Sigmoid colon (tissue), 7 donors: ENCODE results near the gene NPHP4. TPM values are rescaled to one million over a fixed set of nuclear protein-coding genes. Genes with fewer than 3 reads are reported as not detected.
"Not testable (repeated sequence)": the region's sequence is repeated elsewhere in the genome, so short reads cannot be mapped to it uniquely, and the experiment has no call there.

Source experiments
- DNase-seq: peaks from one replicate; pipeline ENCODE4 v3.0.0-alpha.2; 2019
- H3K27ac ChIP-seq, 4 donors: fragments of 200-600 bp; sonication (generic); one replicate each; pipeline ENCODE4 v1.5.1; 2016 to 2019; ENCODE audit warnings: mild to moderate bottlenecking in 1 of 4
- H3K27me3 ChIP-seq, 3 donors: fragments of 200-600 bp; sonication (generic); one replicate each; pipeline ENCODE4 v1.5.1; 2019; ENCODE audit warnings: mild to moderate bottlenecking in 1 of 3
- H3K36me3 ChIP-seq, 4 donors: fragments of 200-600 bp; sonication (generic); one replicate each; pipeline ENCODE4 v1.5.1; 2016 to 2019
- H3K4me1 ChIP-seq, 4 donors: fragments of 200-600 bp; sonication (generic); one replicate each; pipeline ENCODE4 v1.5.1; 2017 to 2019
- H3K4me3 ChIP-seq, 4 donors: fragments of 200-600 bp; sonication (generic); one replicate each; pipeline ENCODE4 v1.5.1; 2017 to 2019; ENCODE audit warnings: mild to moderate bottlenecking in 2 of 4, moderate library complexity in 1 of 4
- H3K9me3 ChIP-seq, 4 donors: fragments of 200-600 bp in 3 of 4; sonication (generic) in 3 of 4; one replicate each; pipeline versions ENCODE4 v1.5.1 to v1.6.1; 2013 to 2019
- EP300 ChIP-seq, 4 donors: sonication (generic); formaldehyde crosslinking; IDR thresholded peaks; one replicate each; pipeline ENCODE4 v1.6.1; 2017; ENCODE audit warnings: antibody characterized with exemption in 4 of 4
- POLR2A ChIP-seq, 2 donors: fragments of 450-650 bp; IDR thresholded peaks; one replicate each; pipeline ENCODE4 v1.6.1; 2016; ENCODE audit warnings: antibody characterized with exemption in 2 of 2, mild to moderate bottlenecking in 2 of 2, moderate library complexity in 2 of 2
- POLR2AphosphoS5 ChIP-seq, 4 donors: sonication (generic); formaldehyde crosslinking; IDR thresholded peaks; one replicate each; pipeline ENCODE4 v1.6.1; 2017; ENCODE audit warnings: antibody characterized with exemption in 4 of 4
- WGBS, 2 donors: extraction: QIAGEN DNeasy Blood & Tissue Kit; methylation state at CpG; one replicate each; pipeline ENCODE4 v1.1.7; 2013; 5-methylcytosine and 5-hydroxymethylcytosine counted together
- intact Hi-C: fragments of 100-400 bp; cut with DNase I; formaldehyde crosslinking; loops from one replicate; pipeline ENCODE4 v1.15.1; 2023
- polyA plus RNA-seq, 3 donors: library from polyadenylated mRNA; stranded (reverse); fragments of 200-250 nt; gene quantifications; one replicate each; pipeline ENCODE4 v1.2.3, GENCODE V29; 2013
- total RNA-seq, 4 donors: library from RNA; depleted of rRNA; stranded (reverse); fragments of >200 nt; gene quantifications; one replicate each; pipeline ENCODE4 v1.1.0, GENCODE V29; 2016
- TF ChIP-seq, protein P1 (sequence below), 4 experiments: fragments of 450-650 bp in 3 of 4; fragments of 200-600 bp in 1 of 4; IDR thresholded peaks; one replicate each; pipeline ENCODE4 v1.5.1; 2016 to 2019; ENCODE audit warnings: antibody characterized with exemption in 4 of 4, mild to moderate bottlenecking in 3 of 4, moderate library complexity in 2 of 4
- donor health status: healthy with polysubstance abuse.
- donor health status: Bipolar disorder and iron deficiency.
- donor health status: healthy.

Gene NPHP4
- total and polyA plus RNA-seq, 7 donors, result 0.60 to 12.2 (median 5.7) TPM

DNA sequence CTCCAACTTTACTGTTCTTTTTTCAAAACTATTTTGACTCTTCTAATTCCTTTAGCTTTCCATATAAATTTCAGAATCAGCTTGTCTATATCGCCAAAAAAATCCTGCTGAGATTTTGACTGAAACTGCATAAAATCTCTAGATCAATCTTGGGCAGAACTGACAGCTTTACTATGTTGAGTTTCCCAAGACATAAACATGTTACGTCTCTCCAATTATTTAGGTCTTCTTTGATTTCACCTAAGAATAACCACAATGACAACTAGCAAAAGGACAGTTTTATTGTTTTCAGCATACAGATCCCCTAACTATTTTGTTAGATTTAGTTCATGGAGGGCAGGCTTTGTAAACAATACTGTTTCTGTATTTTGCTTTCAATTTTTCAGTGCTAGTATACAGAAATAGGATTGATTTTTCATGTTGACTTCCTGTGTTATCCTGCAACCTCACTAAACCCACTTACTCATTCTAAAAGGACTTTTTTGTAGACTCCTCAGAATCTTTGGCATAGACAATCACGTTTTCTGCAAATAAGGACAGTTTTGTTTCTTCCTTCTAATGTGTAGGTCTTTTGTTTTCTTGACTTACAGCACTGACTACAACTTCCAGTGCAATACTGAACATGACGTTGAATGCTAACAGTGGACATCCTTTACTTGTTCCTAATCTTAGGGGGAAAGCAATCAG, 63.4 kb downstream of the NPHP4 start:
- no peak for TF ChIP-seq EP300 (IDR thresholded peaks at IDR 0.05)
- TF ChIP-seq, protein P1, sequence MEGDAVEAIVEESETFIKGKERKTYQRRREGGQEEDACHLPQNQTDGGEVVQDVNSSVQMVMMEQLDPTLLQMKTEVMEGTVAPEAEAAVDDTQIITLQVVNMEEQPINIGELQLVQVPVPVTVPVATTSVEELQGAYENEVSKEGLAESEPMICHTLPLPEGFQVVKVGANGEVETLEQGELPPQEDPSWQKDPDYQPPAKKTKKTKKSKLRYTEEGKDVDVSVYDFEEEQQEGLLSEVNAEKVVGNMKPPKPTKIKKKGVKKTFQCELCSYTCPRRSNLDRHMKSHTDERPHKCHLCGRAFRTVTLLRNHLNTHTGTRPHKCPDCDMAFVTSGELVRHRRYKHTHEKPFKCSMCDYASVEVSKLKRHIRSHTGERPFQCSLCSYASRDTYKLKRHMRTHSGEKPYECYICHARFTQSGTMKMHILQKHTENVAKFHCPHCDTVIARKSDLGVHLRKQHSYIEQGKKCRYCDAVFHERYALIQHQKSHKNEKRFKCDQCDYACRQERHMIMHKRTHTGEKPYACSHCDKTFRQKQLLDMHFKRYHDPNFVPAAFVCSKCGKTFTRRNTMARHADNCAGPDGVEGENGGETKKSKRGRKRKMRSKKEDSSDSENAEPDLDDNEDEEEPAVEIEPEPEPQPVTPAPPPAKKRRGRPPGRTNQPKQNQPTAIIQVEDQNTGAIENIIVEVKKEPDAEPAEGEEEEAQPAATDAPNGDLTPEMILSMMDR (IDR thresholded peaks at IDR 0.05), result no peak
- TF ChIP-seq POLR2A (IDR thresholded peaks at IDR 0.05), result no peak
- no peak for TF ChIP-seq POLR2AphosphoS5 (IDR thresholded peaks at IDR 0.05)
- H3K36me3 ChIP-seq, result peaks cover 0 to 44% (median 4%) of the 10 kb centered on the region in 4 donors
- no peaks in the 10 kb centered on the region for H3K9me3 ChIP-seq
- no peak for DNase-seq
- H3K4me1 ChIP-seq, result no peaks in the 10 kb centered on the region
- H3K4me3 ChIP-seq, result no peak overlapping the region
- 83% methylated on average over 4 of the region's 4 CpGs for WGBS, 2 donors
- H3K27ac ChIP-seq, result no peak overlapping the region
- intact Hi-C loops, result no loop called here
- H3K27me3 ChIP-seq, result no peaks in the 10 kb centered on the region

- Histone ChIP-seq H3K4me1 (no peaks in the 10 kb centered on the region), H3K36me3 (peaks cover 0 to 35% (median 4%) of the 10 kb centered on the region in 4 donors), H3K27me3 (no peaks in the 10 kb centered on the region), H3K9me3 (no peaks in the 10 kb centered on the region), H3K27ac (no peak overlapping the region), H3K4me3 (no peak overlapping the region)
- no peak for DNase-seq
- TF ChIP-seq POLR2A (IDR thresholded peaks at IDR 0.05) (no peak), POLR2AphosphoS5 (IDR thresholded peaks at IDR 0.05) (no peak), EP300 (IDR thresholded peaks at IDR 0.05) (no peak)
- TF ChIP-seq, protein P1 (IDR thresholded peaks at IDR 0.05), result no peak
- 61 to 86% methylated on average over 19 of the region's 19 CpGs for WGBS, 2 donors
- intact Hi-C loops, result no loop called here
Measured at GRCh38 chr1:5927506-5928370, 64.5 kb downstream of the NPHP4 start.

- H3K4me3 ChIP-seq, result no peak overlapping the region
- intact Hi-C loops, result no loop called here
- TF ChIP-seq EP300 (IDR thresholded peaks at IDR 0.05) (no peak), POLR2AphosphoS5 (IDR thresholded peaks at IDR 0.05) (no peak), POLR2A (IDR thresholded peaks at IDR 0.05) (no peak)
- TF ChIP-seq, protein P1 (IDR thresholded peaks at IDR 0.05), result no peak
- 95 to 96% methylated on average over 18 of the region's 18 CpGs for WGBS, 2 donors
- no peak for DNase-seq
- H3K9me3 ChIP-seq, result no peaks in the 10 kb centered on the region
- H3K36me3 ChIP-seq, result peaks cover 0 to 26% (median 4%) of the 10 kb centered on the region in 4 donors
- no peak overlapping the region for H3K27ac ChIP-seq
- no peaks in the 10 kb centered on the region for H3K4me1 ChIP-seq
- no peaks in the 10 kb centered on the region for H3K27me3 ChIP-seq
Measured at GRCh38 chr1:5926686-5927435, 65.4 kb downstream of the NPHP4 start.

- H3K27ac ChIP-seq, H3K4me3 ChIP-seq, H3K4me1 ChIP-seq, intact Hi-C loops, H3K9me3 ChIP-seq, DNase-seq, H3K27me3 ChIP-seq: not testable (repeated sequence)
- WGBS, 2 donors, result 91 to 96% methylated on average over 21 of the region's 21 CpGs
- H3K36me3 ChIP-seq, result peaks cover 0 to 18% (median 4%) of the 10 kb centered on the region in 4 donors
Measured at GRCh38 chr1:5922700-5923330, 69.4 kb downstream of the NPHP4 start.
